ENCODE data around the gene FCHSD2.
"Not testable (repeated sequence)": the region's sequence is repeated elsewhere in the genome, so short reads cannot be mapped to it uniquely, and the experiment has no call there.

Gene FCHSD2

GRCh38 chr11:72817966-72818365, 324.2 kb downstream of the FCHSD2 start:
- no peak for DNase-seq (ENCODE audit: low read depth)

DNA sequence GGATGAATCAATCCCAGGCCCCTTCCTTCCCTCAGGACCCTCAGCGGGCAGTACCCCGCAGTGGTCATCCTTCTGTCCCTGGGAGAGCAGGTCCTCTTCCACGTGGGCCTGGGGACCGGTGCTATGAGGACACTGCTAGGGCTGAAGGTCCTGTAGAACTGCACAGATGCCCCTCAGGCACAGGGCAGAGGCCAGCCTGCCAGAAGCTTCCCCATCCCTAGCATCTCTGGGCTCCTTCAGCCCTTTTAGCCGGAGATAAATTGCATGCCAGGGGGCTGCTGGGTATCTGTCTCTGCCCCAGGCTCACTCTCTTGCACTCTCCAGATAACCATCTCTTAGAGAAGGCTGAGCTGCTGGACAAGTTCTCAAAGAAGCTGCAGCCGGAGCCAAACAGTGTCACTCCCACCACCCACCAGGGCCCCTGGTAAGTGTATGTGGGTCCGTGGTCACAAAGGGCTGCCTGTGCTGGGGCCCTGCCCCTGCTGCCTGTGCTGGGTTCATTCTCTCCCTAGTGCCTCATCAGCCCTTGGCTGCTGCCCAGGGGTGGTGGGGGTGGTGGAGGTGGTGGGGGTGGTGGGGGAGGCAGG, 325.6 kb downstream of the FCHSD2 start:
- DNase-seq (ENCODE audit: low read depth), result no peak

- no peak for DNase-seq (ENCODE audit: low read depth)
Observed at GRCh38 chr11:72815110-72815618, 327.0 kb downstream of the FCHSD2 start.

GRCh38 chr11:72814286-72815109, 327.6 kb downstream of the FCHSD2 start, which contains the start of gene ATG16L2:
Gene ATG16L2 (plus strand): TSS chr11:72814411. CDS start chr11:72814446, 35 bp downstream.
- DNase-seq (ENCODE audit: low read depth), result peak; percentile 84

DNA sequence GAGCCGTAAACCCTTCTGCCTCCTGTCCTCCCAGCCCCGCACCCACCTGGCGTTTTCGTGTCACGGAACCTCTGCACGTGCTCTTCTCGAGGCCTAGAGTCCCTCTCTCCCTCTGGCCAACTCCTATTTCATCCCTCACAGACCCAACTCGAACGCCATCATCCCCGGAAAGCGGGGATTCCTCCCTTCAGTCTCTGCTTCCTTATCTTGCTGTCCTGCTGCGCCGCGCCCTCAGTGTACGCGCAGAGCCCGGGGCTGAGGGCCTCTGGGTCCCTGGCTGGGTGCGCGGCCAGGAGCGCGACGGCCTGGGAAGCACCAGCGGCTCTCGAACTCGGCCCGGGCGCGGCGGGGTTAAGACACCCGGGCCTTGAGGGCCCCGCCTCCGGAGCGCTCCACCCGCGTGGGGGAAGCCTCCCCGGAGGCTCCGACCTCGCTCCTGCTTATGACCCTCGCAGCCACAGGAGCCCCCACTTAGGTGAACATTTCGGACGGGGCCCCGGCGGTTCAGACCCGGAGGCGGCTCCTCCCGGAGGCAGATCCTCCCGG, 328.3 kb downstream of the FCHSD2 start:
- DNase-seq (ENCODE audit: low read depth), result peak; percentile 68

DNA sequence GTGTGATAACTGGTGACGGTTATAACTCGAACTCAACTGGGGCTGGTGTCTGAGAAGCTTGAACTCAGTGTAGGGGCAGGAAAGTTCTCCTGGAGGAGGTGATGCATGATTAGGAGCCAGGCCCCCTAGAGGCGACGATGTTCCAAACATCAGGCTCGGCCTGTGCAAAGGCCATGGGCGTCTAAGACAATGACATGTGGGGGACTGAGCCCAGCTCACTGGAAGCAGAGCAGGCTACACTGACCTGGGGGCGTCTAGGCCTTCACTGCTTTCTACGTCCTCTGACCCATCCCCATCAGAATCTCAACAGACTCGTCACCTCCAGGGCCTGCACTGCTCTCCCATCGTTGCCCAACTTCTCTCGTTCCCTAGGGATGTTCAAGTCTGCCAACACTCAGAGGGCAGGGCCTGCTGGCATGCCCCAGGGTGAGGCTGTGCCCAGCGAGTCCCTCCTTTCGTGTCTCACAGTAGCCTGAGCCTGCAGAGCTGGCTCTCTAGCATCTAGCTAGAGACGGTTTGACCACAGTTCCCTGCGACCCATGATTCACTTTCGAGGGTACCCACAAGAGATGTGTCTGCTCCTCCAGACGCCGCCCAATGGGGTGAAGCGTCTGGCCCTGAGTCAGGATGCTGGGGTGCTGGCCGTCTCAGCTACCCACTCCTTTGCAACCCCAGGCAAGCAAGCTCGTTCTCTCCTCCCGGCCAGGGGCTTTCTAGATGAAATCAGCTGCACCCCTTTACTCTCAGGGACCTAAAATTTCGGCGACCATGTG, 329.0 kb downstream of the FCHSD2 start:
- DNase-seq (ENCODE audit: low read depth), result peak; percentile 48

DNA sequence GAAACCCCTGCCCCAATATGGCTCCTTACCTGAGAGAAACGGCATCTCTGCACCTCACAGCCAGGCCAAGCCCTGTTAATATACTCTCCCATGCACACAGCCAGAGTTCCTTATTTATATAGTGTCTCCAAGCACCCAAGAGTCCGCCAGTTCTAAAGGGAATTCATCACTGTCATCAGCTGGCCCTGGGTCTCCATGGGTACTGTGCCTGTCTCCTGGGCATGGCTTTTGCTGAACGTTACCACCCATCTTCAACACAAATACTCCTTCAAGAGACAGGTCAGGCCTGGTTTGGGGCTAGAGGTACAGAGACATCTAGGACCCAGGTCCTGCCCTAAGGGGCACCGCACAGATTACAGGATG, 329.5 kb downstream of the FCHSD2 start:
- no peak for DNase-seq (ENCODE audit: low read depth)

GRCh38 chr11:72811686-72812085, 330.4 kb downstream of the FCHSD2 start:
- not testable (repeated sequence) for DNase-seq (ENCODE audit: low read depth)

- DNase-seq (ENCODE audit: low read depth), result no peak
Observed at GRCh38 chr11:72808331-72808798, 333.8 kb downstream of the FCHSD2 start.

- DNase-seq (ENCODE audit: low read depth), result no peak
Observed at GRCh38 chr11:72807792-72808191, 334.3 kb downstream of the FCHSD2 start.

- DNase-seq (ENCODE audit: low read depth), result no peak
Observed at GRCh38 chr11:72807021-72807693, 335.0 kb downstream of the FCHSD2 start.

DNA sequence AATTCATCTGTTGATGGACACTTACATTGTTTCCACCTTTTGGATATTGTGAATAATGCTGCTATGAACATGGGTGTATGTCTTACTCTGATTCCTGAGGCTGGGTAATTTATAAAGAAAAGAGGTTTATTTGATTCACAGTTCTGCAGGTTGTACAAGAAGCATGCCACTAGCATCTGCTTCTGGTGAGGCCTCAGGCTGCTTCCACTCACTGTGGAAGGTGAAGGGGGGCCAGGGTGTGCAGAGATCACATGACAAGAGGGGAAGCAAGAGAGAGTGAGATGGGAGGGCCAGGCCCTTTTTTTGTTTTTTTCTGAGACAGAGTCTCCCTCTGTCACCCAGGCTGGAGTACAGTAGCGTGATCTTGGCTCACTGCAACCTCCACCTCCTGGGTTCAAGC, 335.7 kb downstream of the FCHSD2 start:
- not testable (repeated sequence) for DNase-seq (ENCODE audit: low read depth)

GRCh38 chr11:72805216-72805615, 336.9 kb downstream of the FCHSD2 start:
- DNase-seq (ENCODE audit: low read depth), result no peak

GRCh38 chr11:72802822-72803221, 339.3 kb downstream of the FCHSD2 start:
- DNase-seq (ENCODE audit: low read depth), result no peak

GRCh38 chr11:72799441-72799840, 342.7 kb downstream of the FCHSD2 start:
- no peak for DNase-seq (ENCODE audit: low read depth)

DNA sequence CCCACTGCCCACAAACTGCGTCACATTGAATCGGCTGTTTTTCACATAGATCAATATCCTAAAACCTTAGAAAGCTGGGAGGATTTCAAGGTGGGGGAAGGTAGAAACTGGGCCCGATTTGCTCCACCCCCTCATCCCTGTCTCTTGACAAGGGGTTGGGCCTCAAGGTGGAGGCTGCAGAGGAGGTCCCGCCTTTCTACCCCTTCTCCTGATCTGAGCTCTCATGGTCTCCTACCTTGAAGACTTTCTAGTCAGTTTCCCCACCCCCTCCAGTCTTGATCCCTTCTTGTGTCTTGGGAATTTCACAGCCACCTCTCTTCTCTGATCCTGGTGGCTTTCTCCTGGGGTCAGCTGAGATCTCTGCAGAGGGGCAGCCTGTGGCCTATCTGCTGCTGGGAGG, 343.8 kb downstream of the FCHSD2 start:
- no peak for DNase-seq (ENCODE audit: low read depth)

DNA sequence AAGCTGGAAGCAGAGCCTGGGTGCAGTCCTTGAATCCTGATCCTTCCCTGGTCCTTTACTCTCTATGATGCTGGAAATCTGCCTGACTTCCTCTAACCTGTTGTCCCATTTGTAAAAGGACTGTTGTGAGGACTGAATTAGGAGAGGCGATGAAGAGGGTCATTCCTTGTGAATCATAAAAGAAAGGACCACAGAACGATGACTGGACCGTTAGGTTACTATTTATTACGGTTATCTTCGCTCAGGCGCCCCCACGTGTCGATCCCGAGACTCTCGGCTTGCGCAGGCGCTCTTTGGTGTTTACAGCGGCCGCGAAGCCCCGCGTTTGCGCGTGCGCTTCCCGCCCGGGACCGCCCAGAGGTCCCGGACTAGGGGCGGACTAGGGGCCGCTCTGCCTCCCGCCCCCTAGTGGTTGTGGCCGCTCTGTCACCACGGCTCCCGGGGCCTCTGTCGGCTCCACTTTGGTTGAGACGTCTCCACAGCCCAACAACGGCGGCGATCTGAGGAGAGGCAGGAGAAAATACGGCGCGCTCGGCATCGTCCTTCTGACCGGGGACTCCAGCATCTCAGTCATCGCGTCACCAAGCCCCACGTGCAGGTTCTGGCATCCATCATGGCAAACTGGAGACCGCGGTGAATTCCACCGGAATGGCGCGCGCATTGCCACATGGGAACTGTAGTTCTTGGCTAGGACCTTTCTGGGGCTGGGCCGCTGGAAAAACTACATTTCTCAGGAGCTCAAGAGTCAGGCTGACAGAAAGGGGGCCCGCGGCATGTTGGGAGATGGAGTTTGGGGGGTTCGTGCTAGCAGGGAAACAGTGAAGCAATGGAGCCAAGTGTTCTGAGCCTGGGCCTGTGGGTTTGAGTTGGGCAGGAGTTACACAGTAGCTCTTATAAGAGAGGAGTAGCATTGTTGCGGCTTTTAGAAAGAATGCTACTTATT, 348.4 kb downstream of the FCHSD2 start, which contains the start of gene STARD10:
TSS of gene STARD10 (minus strand) at position 623 of the 943 bp plus-strand sequence. CDS start 12,866 bp downstream, outside the sequence.
- DNase-seq (ENCODE audit: low read depth), result peak; percentile 89

- DNase-seq (ENCODE audit: low read depth), result no peak
Observed at GRCh38 chr11:72793076-72793424, 349.1 kb downstream of the FCHSD2 start.

GRCh38 chr11:72792437-72793021, 349.6 kb downstream of the FCHSD2 start:
- DNase-seq (ENCODE audit: low read depth), result no peak

- not testable (repeated sequence) for DNase-seq (ENCODE audit: low read depth)
Observed at GRCh38 chr11:72791228-72791627, 350.9 kb downstream of the FCHSD2 start.
